GM23248 (cell line): Measurements from ENCODE around the gene PMVK.

Experiments used
- EZH2 ChIP-seq: fragments of 200-600 bp; sonication (generic); IDR thresholded peaks from 2 replicates; pipeline ENCODE4 v1.6.1; 2018; ENCODE audit warnings: antibody characterized with exemption, mild to moderate bottlenecking; ENCODE audit not compliant: insufficient read depth, poor library complexity, severe bottlenecking
- EZH2phosphoT487 ChIP-seq: fragments of 200-600 bp; sonication (generic); IDR thresholded peaks from 2 replicates; pipeline ENCODE4 v1.6.1; 2018; ENCODE audit warnings: antibody characterized with exemption, moderate library complexity, mild to moderate bottlenecking, low read depth; ENCODE audit not compliant: insufficient read depth

DNA sequence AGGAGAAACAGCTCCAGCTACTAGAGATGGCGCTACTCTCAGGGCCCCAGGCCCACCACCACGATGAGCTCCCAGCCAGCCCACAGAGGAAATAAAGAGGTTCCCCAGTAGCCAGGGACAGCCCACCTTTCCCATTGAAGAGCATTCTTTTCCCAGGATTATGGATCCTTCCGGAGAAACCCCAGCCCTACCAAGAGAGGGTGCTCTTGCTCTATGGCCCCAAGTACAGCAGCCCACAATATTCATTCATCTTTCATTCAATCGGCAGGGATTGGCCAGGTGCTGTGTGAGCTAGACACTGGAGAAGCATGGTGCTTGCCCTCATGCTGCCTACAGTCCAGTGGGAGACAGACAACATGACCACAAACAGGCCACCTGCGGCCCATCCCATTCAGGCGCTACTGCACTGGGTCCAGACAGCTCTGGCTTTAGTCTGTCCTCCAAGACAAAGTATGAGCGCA is 29.9 kb downstream of the PMVK start:
- TF ChIP-seq EZH2phosphoT487 (no peak), EZH2 (no peak)
